Measurements from ENCODE around the gene SLC35E2B.
"Not testable (repeated sequence)": the region's sequence is repeated elsewhere in the genome, so short reads cannot be mapped to it uniquely, and the experiment has no call there.

Gene SLC35E2B

DNA sequence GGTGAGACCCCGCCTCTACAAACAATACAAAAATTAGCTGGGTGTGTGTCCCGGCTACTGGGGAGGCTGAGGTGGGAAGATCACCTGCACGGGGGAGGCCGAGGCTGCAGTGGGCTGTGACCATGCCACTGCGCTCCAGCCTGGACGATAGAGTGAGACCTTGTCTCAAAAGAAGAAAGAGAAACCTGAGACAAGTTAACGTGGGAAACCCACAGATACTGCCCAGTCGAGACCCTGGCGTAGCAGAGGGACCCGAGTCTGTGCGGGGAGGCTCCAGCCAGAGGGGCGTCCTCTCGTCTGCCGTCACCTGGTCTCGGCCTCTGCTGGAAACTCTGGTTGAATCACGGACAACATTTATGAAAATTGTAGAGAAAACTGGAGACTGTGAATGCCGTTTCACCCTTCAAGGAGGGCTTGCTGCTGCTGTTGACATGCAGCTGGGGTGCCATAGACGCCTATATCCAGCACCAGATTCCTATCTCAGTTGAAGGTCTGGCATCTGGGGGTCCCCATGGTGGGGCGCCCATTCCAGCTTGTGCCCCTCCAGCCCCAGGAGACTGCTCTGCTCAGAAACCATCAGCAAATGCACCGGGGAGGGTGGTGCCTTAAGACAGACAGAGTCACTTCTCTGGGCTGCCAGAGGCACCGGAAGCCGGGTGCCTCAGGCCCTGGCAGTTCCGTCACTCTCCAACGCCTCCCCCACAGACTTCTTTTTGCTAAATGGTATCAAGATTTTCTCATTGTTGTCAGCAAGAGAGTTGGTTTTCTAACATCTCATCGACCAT is 20.2 kb downstream of the SLC35E2B start:
- DNase-seq = no peak

DNA sequence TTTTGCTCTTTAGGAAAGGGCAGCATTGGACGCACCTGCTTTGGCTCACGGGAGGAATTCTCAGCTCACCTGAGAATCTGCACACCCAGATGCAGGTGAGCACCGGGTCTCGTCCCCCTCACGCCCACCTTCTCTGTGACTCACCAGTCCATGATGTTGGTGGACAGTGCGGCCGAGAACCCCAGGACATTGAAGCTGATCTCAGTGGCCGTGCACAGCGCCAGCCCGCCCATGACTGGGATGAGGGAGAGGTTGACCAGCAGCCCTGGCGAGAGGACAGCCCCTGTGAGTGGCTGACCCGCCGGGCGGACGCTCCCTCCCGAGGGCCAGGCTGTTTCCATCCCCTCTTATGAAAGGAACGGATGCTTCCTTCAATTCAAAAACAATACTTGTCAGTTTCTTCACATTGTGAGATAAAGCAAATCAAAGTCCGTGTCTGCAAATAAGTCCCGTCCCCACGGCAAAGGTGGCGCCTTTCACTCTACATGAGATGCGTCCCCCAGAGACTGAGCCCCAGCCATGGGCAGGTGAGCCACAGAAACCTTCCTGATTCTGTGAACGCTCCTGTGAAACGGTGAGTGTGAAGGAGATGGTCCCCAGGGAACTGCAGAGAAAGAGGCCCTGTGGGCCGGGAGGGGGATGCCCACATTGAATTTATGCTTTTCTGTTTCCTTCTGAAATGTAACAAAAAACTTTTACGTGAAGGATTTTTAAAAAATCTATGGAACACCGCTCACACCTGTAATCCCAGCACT is 21.1 kb downstream of the SLC35E2B start:
- DNase-seq = no peak

DNA sequence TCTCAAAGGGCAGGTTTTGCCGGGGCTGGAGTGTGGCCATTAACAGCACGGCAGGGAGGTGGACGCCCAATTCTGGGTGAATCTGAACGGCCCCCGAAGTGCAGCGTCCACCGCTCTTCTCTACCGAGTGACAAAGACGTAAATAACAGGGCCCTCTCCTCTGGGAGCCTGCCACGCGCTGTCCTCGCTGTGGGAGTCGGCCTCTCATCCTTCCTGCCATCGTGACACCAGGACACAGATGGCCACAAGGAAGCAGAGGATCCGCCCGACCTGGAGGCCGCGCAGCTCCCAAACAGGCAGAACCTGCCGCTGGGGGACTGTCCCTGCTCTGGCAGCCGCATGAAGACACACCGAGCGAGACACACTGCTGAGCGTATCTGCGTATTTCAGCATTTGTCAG is 21.7 kb downstream of the SLC35E2B start:
- DNase-seq = no peak

DNA sequence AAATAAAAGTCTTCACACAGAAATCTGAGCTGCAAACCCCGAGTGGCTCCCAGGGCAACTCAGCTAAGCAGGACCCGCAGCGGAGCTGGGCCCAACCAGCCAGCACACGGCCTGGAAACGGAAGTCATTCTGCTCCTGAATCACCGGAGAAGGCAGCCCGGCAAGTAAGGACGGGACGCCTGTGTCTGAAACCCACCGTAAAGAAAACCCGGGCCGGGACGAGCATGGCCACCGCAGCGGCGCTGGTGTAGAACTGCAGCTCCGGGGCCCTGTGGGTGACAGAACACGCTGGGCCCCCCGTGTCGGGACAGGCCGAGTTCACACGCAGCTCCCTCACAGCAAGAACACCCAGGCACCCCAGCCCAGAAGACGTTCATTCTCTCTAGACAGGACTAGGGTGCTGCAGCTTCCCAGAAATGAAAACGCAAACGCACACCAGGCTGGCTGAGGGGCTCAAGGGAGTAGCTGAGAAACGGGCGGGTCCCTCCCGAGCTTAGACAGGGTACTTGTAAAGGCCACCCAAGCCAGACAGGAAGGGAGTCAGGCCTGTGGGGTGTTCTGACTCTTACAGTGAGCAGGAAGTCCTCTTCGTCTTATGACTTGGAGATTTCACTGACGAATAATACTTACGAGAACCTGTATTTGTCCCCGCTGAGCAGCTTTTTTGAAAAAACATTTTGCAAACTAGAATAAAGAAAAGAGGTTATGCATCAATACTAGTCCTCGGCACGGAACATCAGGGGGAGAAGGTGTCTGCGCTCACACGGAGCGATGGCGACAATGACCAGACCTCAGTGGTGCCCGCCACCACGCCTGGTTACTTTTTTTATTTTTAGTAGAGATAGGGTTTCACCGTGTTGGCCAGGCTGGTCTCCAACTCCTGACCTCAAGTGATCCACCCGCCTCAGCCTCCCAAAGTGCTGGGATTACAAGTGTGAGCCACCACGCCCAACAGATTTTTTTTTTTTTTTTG is 22.8 kb downstream of the SLC35E2B start:
- no peak for DNase-seq

DNA sequence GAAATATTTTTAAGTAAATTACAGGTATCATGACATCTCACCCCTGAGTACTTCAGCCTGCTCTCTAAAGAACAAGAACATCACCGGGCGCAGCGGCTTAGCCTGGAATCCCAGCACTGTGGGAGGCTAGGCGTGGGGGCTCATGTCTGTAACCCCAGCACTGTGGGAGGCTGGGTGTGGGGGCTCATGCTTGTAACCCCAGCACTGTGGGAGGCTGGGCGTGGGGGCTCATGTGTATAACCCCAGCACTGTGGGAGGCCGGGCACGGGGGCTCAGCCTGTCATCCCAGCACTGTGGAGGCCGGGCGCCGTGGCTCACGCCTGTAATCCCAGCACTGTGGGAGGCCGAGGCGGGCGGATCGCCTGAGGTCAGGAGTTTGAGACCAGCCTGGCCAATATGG is 26.1 kb downstream of the SLC35E2B start:
- no peak for DNase-seq

DNA sequence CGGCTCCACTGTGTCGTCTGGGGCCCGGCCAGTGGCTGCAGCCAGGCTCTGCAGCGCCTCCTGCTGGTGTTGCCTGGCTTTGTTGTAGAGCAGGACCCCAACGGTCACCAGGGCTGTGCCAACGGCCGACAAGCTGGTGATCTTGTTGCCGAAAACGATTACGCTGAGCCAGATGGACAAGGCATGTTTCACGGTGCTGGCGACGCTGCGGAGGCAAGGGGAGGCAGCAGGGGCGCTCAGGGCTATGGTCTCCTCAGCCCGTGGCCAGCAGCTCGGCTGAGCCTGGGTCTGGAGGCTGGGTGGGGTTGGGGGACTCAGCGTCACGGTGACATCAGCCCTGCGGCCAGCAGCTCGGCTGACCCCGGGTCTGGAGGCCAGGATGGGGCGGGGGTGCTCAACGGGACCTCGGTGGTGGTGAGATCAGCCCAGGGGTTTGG is 26.8 kb downstream of the SLC35E2B start:
- DNase-seq = no peak

DNA sequence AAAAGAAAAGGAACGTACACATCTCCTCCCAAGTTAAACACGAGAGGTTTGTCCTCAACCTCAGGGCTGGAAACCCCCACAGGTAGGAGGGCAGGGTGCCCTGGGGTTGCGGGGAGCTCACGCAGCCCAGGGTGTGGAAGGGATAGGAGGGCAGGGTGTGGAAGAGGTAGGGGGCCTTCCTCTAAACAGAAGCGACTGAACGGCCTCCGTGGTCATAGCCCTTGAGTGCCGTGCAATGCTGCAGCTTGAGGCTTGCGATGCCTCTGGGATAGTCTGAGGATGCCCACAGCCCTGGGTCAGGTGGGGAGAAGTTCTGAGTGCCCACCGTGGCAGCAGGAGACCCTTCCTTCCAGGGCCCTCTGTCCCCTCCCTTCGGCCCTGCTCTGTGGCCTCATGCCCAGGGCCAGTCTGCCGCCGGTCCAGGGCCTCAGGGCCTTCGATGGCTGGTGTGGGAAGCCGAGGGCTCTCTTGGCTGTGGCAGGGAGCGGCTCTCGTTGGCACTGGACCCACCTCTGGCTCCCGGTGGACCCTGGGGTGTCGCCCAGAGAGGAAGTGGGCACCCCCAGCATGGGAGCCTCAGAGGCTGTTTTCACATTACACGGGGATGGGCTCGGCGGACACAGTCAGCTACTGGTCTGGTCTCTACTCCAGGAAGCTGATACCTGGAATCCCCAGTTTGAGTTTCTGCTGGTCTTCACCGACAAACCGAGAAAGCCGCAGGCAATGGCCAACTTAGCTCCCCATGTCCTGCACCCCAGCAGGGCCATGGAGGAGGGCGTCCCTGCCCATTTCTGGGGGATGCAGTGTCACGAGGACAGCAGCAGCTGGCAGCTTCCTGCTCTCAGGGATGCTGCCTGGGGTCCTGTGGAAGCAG is 27.4 kb downstream of the SLC35E2B start:
- DNase-seq = no peak

DNA sequence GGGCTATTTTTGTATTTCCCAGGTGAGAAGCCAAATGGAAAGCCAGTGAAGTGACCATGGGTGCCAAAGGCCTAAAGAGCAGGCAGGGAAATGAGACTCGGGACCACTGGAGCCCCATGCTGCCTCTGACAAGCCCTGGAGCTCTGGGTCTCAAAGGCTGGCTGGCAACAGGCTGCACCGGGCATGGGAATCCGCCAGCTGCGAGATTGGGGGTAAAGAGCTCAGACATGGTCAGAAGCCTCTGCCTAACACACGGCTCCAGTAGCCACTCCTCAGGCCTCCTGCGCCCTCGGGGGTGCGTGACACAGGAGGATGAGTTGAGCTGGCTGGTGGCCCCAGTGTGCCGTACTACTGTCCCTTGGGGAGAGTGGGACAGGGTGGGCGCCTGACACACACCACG is 28.3 kb downstream of the SLC35E2B start:
- DNase-seq = not testable (repeated sequence)

DNA sequence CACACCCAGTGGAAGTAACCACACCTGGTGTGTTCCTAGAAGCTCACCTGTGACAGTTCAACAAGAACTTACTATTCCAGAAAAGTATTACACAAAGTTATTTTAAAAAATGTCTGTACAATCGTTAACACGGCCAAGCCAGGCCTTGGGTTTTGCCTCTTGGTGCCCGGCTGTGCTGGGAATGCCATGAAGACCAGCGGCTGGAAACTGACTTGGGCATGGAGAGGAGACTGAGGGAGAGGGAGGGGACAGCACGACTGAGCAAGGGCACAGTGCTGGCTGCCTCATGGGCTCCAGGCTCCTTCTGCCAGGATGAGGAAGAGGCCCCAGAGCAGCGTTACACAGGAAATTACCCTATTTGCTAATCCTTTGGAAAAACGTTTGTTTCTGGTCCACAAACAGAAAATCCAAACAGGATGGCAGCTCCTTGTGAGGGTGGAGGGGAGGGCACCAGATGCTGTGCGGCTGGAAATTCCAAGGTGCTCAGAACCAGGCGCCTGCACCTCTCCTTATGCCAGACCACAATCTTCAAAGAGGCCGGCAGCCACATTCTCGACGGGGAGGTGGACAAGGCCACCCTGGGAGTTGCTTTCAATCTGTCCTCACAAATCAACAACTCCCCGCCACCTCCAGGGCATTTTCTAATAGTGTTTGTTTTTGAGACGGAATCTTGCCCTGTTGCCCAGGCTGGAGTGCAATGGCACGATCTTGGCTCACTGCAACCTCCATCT is 29.6 kb downstream of the SLC35E2B start:
- DNase-seq = not testable (repeated sequence)

DNA sequence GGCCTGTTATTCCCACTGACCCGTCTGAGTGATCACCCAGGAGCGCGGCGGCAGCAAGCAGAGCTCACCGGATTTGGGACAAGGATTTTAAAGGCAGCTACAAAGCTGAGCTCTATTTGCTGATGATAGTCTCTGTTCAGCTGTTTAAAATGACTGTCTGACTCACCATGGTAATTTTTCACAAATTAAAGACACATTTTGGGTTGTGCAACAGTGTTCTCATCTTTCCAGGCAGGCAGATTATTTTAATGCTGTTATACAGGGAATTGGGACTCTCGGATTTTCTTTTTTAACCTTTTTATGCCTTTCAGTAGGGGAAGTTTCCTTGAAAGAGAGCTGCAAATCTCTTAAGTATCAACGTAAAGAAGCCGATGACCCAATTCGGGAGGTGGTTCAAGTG is 30.2 kb downstream of the SLC35E2B start:
- DNase-seq = not testable (repeated sequence)

DNA sequence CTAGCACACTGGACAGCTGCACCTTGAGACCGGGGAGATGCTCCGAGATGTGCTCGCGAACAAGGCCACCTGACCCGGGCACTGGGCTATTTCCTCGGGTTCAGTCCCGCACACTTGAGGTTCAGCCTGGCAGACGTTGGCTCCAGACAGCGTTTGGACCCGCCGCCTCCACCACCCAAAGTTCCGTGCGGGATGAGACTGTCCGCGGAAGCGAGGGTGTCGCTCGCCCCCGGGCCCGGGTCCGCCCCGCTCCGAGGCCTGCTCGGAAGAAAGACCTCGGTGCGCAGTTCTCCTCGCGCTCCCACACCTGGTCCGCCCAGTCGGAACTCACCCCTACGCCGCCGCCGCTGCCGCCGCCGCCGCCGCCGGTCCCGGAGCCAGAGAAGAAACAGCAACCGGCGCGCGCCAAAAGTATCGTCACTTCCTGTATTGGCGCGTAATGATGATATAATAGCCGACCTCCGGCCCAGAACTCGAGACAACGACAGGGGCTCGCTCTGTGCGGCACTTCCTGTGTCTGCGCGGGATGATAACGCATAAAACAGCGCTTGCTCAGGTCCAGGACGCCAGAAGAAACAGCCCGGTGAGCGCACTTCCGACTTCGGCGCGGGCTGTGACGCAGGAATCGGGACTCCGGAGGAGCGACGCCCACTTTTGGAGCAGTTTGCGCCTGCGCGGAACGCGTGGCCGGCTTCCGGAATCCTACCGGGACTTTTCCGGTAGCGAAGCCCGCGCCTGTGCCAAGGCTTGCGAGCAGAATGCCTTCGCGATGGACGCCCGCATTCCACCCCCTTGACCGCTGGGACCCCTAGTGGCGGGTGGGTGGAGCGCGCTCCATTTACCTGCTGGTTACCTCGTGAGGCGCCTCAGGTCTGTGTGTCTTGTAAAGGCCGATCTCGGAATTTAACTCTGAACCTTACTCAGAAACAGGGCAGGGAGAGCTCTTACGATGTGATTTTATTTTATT is 33.7 kb downstream of the SLC35E2B start, which contains the start of gene CDK11B:
CDK11B (minus strand) TSS at position 422 of the 967 bp plus-strand sequence. CDS start 1,519 bp downstream, outside the sequence.
- DNase-seq = peak; percentile 83

DNA sequence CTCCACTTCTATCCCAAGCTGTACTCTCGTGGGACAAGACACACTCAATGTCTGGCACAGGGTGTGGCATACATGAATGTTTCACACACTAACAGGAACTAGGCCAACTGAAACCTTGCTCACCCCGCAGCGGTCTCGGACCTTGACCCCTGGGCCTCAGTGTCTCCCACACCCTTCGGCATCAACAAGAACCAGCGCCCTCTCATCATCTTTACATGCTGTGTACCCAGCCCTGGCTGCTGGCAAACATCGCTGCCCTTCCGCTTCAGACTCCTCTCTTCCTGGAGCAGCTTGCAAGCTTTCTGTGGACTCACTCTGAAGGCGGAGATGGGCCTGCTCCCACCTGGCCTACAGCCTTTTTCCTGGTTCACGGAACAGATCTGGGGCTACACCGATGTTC is 44.3 kb downstream of the SLC35E2B start:
- DNase-seq = not testable (repeated sequence)

DNA sequence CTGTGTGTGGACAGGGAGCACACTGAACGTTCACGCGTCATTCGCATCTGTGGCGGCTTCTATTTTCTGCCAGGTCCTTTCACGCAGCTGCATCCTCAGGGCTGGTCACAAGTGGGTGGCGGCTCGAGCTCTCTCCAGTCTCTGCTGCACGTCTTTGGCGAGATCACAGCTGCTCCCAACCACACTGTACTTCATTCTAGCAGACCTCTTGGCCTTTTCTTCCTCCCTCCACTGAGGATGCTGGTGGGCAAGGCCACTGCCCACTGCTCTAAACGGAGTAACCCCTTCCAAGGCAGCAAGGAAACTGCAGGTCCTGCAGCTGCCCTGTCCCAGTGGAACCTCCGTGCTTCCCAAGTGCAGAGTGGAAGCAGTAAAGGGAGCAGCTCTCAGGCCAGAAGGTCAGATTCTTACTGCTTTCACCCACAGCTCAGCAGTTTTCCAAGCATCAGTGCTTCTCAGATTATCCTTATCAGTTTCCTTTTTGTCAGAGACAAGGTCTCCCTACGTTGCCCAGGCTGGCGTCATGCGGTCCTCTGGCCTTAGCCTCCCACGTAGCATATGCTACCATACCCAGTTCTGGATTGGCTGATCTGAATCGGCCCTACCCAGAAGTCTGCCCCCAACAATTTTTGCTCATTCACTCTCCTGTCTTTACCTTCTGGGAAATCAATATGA is 44.9 kb downstream of the SLC35E2B start:
- not testable (repeated sequence) for DNase-seq

DNA sequence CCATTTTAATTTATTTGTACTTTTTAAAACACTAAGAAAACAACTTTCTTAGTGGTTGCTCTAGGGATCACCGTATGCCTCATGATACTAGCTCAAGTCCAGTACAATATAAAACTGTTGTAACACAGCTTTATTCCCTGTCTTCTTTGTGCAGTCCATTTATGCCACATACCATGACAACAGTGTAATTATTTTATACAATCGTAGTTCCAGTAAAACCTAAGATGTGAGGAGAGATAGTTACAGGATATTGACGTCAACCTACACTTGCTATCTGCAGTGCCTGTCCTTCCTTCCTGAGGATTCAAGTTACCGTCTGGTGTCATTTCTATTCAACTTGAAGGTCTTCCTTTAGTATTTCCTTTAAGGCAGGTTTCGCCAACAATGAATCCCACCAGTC is 46.3 kb downstream of the SLC35E2B start:
- DNase-seq = not testable (repeated sequence)

DNA sequence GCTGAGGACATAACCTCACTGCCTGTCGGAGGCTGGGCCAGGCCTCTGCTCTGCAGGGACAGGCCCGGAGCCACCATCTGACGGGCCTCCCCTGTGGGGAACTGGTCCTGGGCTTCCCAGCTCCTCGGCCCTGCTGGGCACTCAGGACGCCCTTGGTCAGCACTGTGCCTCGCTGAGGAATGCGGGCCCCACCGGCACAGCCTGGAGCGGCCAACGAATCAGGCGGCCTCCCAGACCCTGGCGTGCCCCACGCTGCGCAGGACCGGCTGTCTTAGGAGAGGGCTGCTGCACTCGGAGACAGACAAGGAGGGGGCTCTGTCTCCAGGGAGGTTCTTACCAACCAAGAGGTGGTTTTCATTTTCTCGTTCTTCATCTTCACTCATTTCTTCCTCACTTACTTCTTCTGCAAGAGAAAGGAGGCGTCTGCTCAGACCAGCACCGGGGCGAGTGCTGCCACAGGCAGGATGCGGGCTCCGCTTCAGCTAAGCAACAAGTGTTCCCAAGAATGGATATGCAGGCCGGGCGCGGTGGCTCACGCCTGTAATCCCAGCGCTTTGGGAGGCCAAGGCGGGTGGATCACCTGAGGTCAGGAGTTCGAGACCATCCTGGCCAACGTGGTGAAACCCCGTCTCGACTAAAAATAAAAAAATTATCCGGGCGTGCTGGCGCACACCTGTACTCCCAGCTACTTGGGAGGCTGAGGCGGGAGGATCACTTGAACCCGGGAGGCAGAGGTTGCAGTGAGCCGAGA is 51.7 kb downstream of the SLC35E2B start:
- not testable (repeated sequence) for DNase-seq

DNA sequence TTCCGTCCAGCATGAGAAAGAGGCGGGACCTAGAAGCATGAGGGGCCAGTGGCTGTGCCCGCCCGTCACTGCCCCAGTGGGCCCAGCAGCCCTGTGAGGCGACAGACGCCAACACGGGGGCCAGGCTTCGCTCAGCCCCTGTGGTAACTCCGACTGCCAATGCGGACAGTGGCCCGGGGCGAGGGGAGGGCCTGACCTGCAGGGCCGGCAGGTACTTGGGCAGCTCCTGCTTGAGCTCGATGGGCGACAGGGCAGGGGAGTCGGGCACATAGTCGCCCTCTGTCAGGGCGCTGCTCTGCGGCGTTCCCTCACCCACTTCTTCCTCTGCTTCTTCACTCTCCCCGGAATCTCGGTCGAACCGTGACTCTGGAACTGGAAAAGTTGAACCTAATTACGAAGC is 52.5 kb downstream of the SLC35E2B start:
- DNase-seq = not testable (repeated sequence)

DNA sequence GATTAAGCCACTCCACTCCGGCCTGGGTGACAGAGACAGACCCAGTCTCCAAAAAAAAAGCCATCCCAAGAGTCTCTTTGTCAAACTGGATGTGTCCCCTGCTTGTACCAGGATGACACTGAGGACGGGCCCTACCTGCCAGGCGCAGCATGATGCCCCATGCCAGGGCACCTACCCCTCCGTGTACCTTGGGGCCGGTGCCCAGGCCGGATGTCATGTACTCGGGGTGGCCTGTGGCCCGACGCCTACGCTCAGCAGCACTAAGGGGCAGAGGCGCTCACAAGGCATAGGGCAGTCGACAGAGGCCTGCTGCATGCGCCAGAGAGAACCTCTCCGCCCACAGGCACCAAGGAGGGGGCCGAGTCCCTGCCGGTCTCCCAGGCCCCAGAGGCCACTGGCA is 53.2 kb downstream of the SLC35E2B start:
- DNase-seq = not testable (repeated sequence)

DNA sequence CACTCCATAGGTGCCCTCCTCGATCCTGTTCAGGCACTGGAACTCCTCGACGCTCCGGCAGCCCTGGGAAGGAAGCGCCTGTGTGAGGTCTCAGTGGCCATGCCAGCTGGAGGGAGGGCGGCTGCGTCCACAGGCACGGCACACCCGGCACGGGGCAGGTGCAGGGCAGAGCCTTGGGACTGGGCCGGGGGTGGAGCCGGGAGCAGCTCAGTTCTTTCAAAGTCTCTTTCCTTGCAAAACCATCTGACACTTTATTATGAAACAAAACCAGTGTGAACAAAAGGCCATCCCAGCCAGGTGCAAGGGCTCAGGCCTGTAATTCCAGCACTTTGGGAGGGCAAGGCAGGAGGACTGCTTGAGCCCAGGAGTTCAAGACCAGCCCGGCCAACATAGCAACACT is 54.1 kb downstream of the SLC35E2B start:
- not testable (repeated sequence) for DNase-seq

Data from KG1 (cell line).